Activated CD4-positive, alpha-beta memory T cell treated with anti-CD3 and anti-CD28 coated beads, Interleukin-2, amount 10 ng/mL, durations not matched to agents 7 days and 5 days (primary cell): ENCODE measurements around the gene LRCOL1. TPM values are rescaled to one million over a fixed set of nuclear protein-coding genes. Genes with fewer than 3 reads are reported as not detected.

Experiments
- CTCF ChIA-PET: fragments of 350-600 bp; sonication (Branson Sonifier 250); formaldehyde crosslinking; loops from one replicate; lab custom pipeline; 2021; ENCODE audit warnings: antibody characterized with exemption, inconsistent platforms; lab: Charles Lee
- POLR2A ChIA-PET: fragments of 350-600 bp; sonication (Branson Sonifier 250); formaldehyde crosslinking; loops from one replicate; lab custom pipeline; 2021; ENCODE audit warnings: antibody characterized with exemption; lab: Charles Lee
- DNase-seq: peaks from one replicate; pipeline ENCODE4 v3.0.0-alpha.2; 2020
- H3K27ac Mint-ChIP-seq: one replicate; pipeline ENCODE4 v1.8.0; 2021; ENCODE audit warnings: mild to moderate bottlenecking, mixed read lengths
- H3K27me3 Mint-ChIP-seq: one replicate; pipeline ENCODE4 v1.8.0; 2021; ENCODE audit warnings: mixed read lengths
- H3K36me3 Mint-ChIP-seq: one replicate; pipeline ENCODE4 v1.8.0; 2021; ENCODE audit warnings: low read depth, mixed read lengths
- H3K4me1 Mint-ChIP-seq: one replicate; pipeline ENCODE4 v1.8.0; 2021; ENCODE audit warnings: mixed read lengths
- H3K4me3 Mint-ChIP-seq: one replicate; pipeline ENCODE4 v1.8.0; 2021; ENCODE audit warnings: mild to moderate bottlenecking, mixed read lengths
- H3K9me3 Mint-ChIP-seq: one replicate; pipeline ENCODE4 v1.8.0; 2021; ENCODE audit warnings: mixed read lengths
- total RNA-seq, 2 experiments: library from RNA; stranded (reverse); gene quantifications; one replicate each; pipeline ENCODE4 v1.2.3, GENCODE V29; 2021

Gene LRCOL1
- total RNA-seq, 2 experiments from 2014 or later: not detected

GRCh38 chr12:132610866-132611602 is 652 bp upstream of the LRCOL1 start:
- no peak for DNase-seq
- ChIA-PET POLR2A (no interaction called here), CTCF (interaction anchor here (1.0 kb wide), 1 partner anchor 196 kb away, joined by 3 read pairs; no protein-coding TSS in a partner anchor)
- Mint-ChIP-seq H3K36me3 (no peaks in the 10 kb centered on the region), H3K4me1 (no peaks in the 10 kb centered on the region), H3K4me3 (no peak overlapping the region), H3K27ac (no peak overlapping the region), H3K9me3 (no peaks in the 10 kb centered on the region), H3K27me3 (peaks cover 40% of the 10 kb centered on the region)

- DNase-seq: no peak
- ChIA-PET CTCF (interaction anchor here (0.7 to 1.6 kb wide), 2 partner anchors 9 to 58 kb away, joined by 3 to 6 read pairs; no protein-coding TSS in a partner anchor), POLR2A (no interaction called here)
- no peaks in the 10 kb centered on the region for H3K4me1 Mint-ChIP-seq
- no peak overlapping the region for H3K27ac Mint-ChIP-seq
- peaks cover 43% of the 10 kb centered on the region for H3K27me3 Mint-ChIP-seq
- H3K9me3 Mint-ChIP-seq: no peaks in the 10 kb centered on the region
- H3K36me3 Mint-ChIP-seq: no peaks in the 10 kb centered on the region
- no peak overlapping the region for H3K4me3 Mint-ChIP-seq
These were observed 1.9 kb downstream of the LRCOL1 start for GRCh38 chr12:132608231-132609171.

- Mint-ChIP-seq H3K27ac (no peak overlapping the region), H3K36me3 (no peaks in the 10 kb centered on the region), H3K9me3 (no peaks in the 10 kb centered on the region), H3K4me1 (peaks cover 3% of the 10 kb centered on the region), H3K27me3 (peaks cover 50% of the 10 kb centered on the region), H3K4me3 (no peak overlapping the region)
- ChIA-PET CTCF (no interaction called here), POLR2A (no interaction called here)
- DNase-seq: no peak
These were observed 3.5 kb downstream of the LRCOL1 start for GRCh38 chr12:132606927-132607326.

GRCh38 chr12:132606466-132606865 is 3.9 kb downstream of the LRCOL1 start:
- DNase-seq: no peak
- Mint-ChIP-seq H3K4me1 (peaks cover 3% of the 10 kb centered on the region), H3K36me3 (no peaks in the 10 kb centered on the region), H3K9me3 (no peaks in the 10 kb centered on the region), H3K4me3 (no peak overlapping the region), H3K27me3 (peaks cover 53% of the 10 kb centered on the region), H3K27ac (no peak overlapping the region)
- POLR2A ChIA-PET: no interaction called here
- CTCF ChIA-PET: no interaction called here

GRCh38 chr12:132605892-132606291 is 4.5 kb downstream of the LRCOL1 start:
- Mint-ChIP-seq H3K27me3 (peaks cover 54% of the 10 kb centered on the region), H3K4me1 (peaks cover 5% of the 10 kb centered on the region), H3K27ac (no peak overlapping the region), H3K4me3 (no peak overlapping the region), H3K9me3 (no peaks in the 10 kb centered on the region), H3K36me3 (no peaks in the 10 kb centered on the region)
- ChIA-PET CTCF (interaction anchor here (1.0 kb wide), 1 partner anchor 9 kb away, joined by 5 read pairs; no protein-coding TSS in a partner anchor), POLR2A (no interaction called here)
- DNase-seq: no peak

- no peaks in the 10 kb centered on the region for H3K9me3 Mint-ChIP-seq
- no peaks in the 10 kb centered on the region for H3K36me3 Mint-ChIP-seq
- POLR2A ChIA-PET: interaction anchor here (1.2 kb wide), 1 partner anchor 10 kb away, joined by 3 read pairs; no protein-coding TSS in a partner anchor
- no peak overlapping the region for H3K27ac Mint-ChIP-seq
- no peak overlapping the region for H3K4me3 Mint-ChIP-seq
- peaks cover 12% of the 10 kb centered on the region for H3K4me1 Mint-ChIP-seq
- CTCF ChIA-PET: interaction anchor here (1.0 kb wide), 1 partner anchor 10 kb away, joined by 5 read pairs; no protein-coding TSS in a partner anchor
- no peak for DNase-seq
- H3K27me3 Mint-ChIP-seq: peaks cover 57% of the 10 kb centered on the region
These were observed 5.5 kb downstream of the LRCOL1 start for GRCh38 chr12:132604668-132605441.

- CTCF ChIA-PET: no interaction called here
- H3K4me3 Mint-ChIP-seq: no peak overlapping the region
- H3K36me3 Mint-ChIP-seq: no peaks in the 10 kb centered on the region
- peaks cover 63% of the 10 kb centered on the region for H3K27me3 Mint-ChIP-seq
- H3K9me3 Mint-ChIP-seq: no peaks in the 10 kb centered on the region
- DNase-seq: no peak
- peaks cover 12% of the 10 kb centered on the region for H3K4me1 Mint-ChIP-seq
- POLR2A ChIA-PET: interaction anchor here (1.2 kb wide), 1 partner anchor 10 kb away, joined by 3 read pairs; no protein-coding TSS in a partner anchor
- no peak overlapping the region for H3K27ac Mint-ChIP-seq
These were observed 6.2 kb downstream of the LRCOL1 start for GRCh38 chr12:132604151-132604618.

GRCh38 chr12:132603240-132604150 is 6.9 kb downstream of the LRCOL1 start:
- Mint-ChIP-seq H3K4me3 (no peak overlapping the region), H3K9me3 (no peaks in the 10 kb centered on the region), H3K27me3 (peaks cover 62% of the 10 kb centered on the region), H3K36me3 (no peaks in the 10 kb centered on the region), H3K4me1 (peaks cover 16% of the 10 kb centered on the region), H3K27ac (no peak overlapping the region)
- DNase-seq: no peak
- ChIA-PET CTCF (interaction anchor here (1.2 kb wide), 1 partner anchor 11 kb away, joined by 5 read pairs; no protein-coding TSS in a partner anchor), POLR2A (interaction anchor here (1.2 kb wide), 1 partner anchor 11 kb away, joined by 3 read pairs; no protein-coding TSS in a partner anchor)

GRCh38 chr12:132602572-132603239 is 7.7 kb downstream of the LRCOL1 start:
- H3K9me3 Mint-ChIP-seq: no peaks in the 10 kb centered on the region
- no peak for DNase-seq
- peaks cover 57% of the 10 kb centered on the region for H3K27me3 Mint-ChIP-seq
- POLR2A ChIA-PET: no interaction called here
- no peak overlapping the region for H3K4me3 Mint-ChIP-seq
- CTCF ChIA-PET: interaction anchor here (0.7 to 1.2 kb wide), 2 partner anchors 12 to 888 kb away, joined by 3 to 5 read pairs; no protein-coding TSS in a partner anchor
- H3K27ac Mint-ChIP-seq: no peak overlapping the region
- peaks cover 17% of the 10 kb centered on the region for H3K4me1 Mint-ChIP-seq
- no peaks in the 10 kb centered on the region for H3K36me3 Mint-ChIP-seq

- H3K27me3 Mint-ChIP-seq: peaks cover 56% of the 10 kb centered on the region
- CTCF ChIA-PET: interaction anchor here (1.0 to 2.4 kb wide), 2 partner anchors 13 to 40 kb away, joined by 3 to 14 read pairs; no protein-coding TSS in a partner anchor
- H3K4me3 Mint-ChIP-seq: peak overlapping the region; percentile 64
- POLR2A ChIA-PET: no interaction called here
- peaks cover 22% of the 10 kb centered on the region for H3K4me1 Mint-ChIP-seq
- H3K27ac Mint-ChIP-seq: no peak overlapping the region
- no peaks in the 10 kb centered on the region for H3K36me3 Mint-ChIP-seq
- no peaks in the 10 kb centered on the region for H3K9me3 Mint-ChIP-seq
- DNase-seq: no peak
These were observed 9.1 kb downstream of the LRCOL1 start for GRCh38 chr12:132601171-132601883.
